CD14-positive monocyte (primary cell): Measurements from ENCODE around the gene VAV1. TPM values are rescaled to one million over a fixed set of nuclear protein-coding genes. Genes with fewer than 3 reads are reported as not detected.
"Not testable (repeated sequence)": the region's sequence is repeated elsewhere in the genome, so short reads cannot be mapped to it uniquely, and the experiment has no call there.

Experiments
- DNase-seq, 3 donors: peaks; one replicate each; pipeline ENCODE4 v3.0.0-alpha.2; 2011 to 2022
- H2AFZ ChIP-seq: 2 replicates; pipeline ENCODE4 v1.6.0; 2012; ENCODE audit warnings: mild to moderate bottlenecking, low read depth, low read length, inconsistent platforms; ENCODE audit not compliant: insufficient read depth, poor library complexity, severe bottlenecking
- H3K27ac ChIP-seq, 2 donors: 1 replicate in 1 of 2; 2 replicates in 1 of 2; pipeline ENCODE4 v1.5.1; 2012 to 2013; ENCODE audit warnings: low read length in 2 of 2, control low read depth in 1 of 2, inconsistent platforms in 1 of 2, low read depth in 1 of 2, mild to moderate bottlenecking in 1 of 2
- H3K27me3 ChIP-seq, 2 donors: one replicate each; pipeline versions ENCODE4 v1.6.0 to v1.6.1; 2011 to 2013; ENCODE audit warnings: low read length in 2 of 2; ENCODE audit not compliant: control insufficient read depth in 2 of 2, insufficient read depth in 2 of 2
- H3K36me3 ChIP-seq, 2 donors: replicated peaks in 1 of 2; 1 replicate in 1 of 2; 2 replicates in 1 of 2; pipeline versions ENCODE4 v1.5.1 to v1.6.1; 2012 to 2013; ENCODE audit warnings: low read length in 2 of 2, control low read depth in 1 of 2, inconsistent platforms in 1 of 2, mild to moderate bottlenecking in 1 of 2; ENCODE audit not compliant: insufficient read depth in 2 of 2, control insufficient read depth in 1 of 2
- H3K4me1 ChIP-seq, 2 donors: 1 replicate in 1 of 2; 2 replicates in 1 of 2; pipeline versions ENCODE4 v1.5.1 to v1.6.1; 2012 to 2013; ENCODE audit warnings: low read length in 2 of 2, control low read depth in 1 of 2, inconsistent platforms in 1 of 2, mild to moderate bottlenecking in 1 of 2, moderate library complexity in 1 of 2; ENCODE audit not compliant: insufficient read depth in 2 of 2, control insufficient read depth in 1 of 2
- H3K4me2 ChIP-seq: replicated peaks from 2 replicates; pipeline ENCODE3; 2012; ENCODE audit warnings: low read length, moderate library complexity, mild to moderate bottlenecking; ENCODE audit not compliant: poor library complexity, severe bottlenecking; ENCODE audit errors: extremely low read depth
- H3K4me3 ChIP-seq, 3 experiments: fragments of 200-600 bp in 1 of 3; sonication (generic) in 1 of 3; replicated peaks in 1 of 3; 1 replicate in 2 of 3; 2 replicates in 1 of 3; pipeline ENCODE4 v1.5.1; 2011 to 2013; ENCODE audit warnings: low read length in 3 of 3, mild to moderate bottlenecking in 3 of 3, control low read depth in 2 of 3, low read depth in 2 of 3, inconsistent platforms in 1 of 3, moderate library complexity in 1 of 3
- H3K79me2 ChIP-seq: 2 replicates; pipeline ENCODE4 v1.6.0; 2012; ENCODE audit warnings: mild to moderate bottlenecking, control low read depth, inconsistent platforms, low read length, moderate library complexity; ENCODE audit not compliant: insufficient read depth
- H3K9ac ChIP-seq: 2 replicates; pipeline ENCODE4 v1.6.0; 2017; ENCODE audit warnings: low read length, mild to moderate bottlenecking; ENCODE audit not compliant: insufficient read depth, poor library complexity, severe bottlenecking
- H3K9me3 ChIP-seq, 2 donors: replicated peaks in 1 of 2; 1 replicate in 1 of 2; 2 replicates in 1 of 2; pipeline versions ENCODE4 v1.5.1 to v1.6.1; 2012 to 2013; ENCODE audit warnings: low read length in 2 of 2, control low read depth in 1 of 2; ENCODE audit not compliant: control insufficient read depth in 1 of 2, insufficient read depth in 1 of 2
- H4K20me1 ChIP-seq: 2 replicates; pipeline ENCODE4 v1.6.0; 2012; ENCODE audit warnings: mild to moderate bottlenecking, low read length, control low read depth, moderate library complexity; ENCODE audit not compliant: insufficient read depth
- H3K27ac Mint-ChIP-seq, 7 donors: one replicate each; pipeline ENCODE4 v1.8.0; 2020; ENCODE audit warnings: mild to moderate bottlenecking in 7 of 7, mixed read lengths in 7 of 7, moderate library complexity in 6 of 7, inconsistent platforms in 2 of 7
- H3K27me3 Mint-ChIP-seq, 3 donors: one replicate each; pipeline ENCODE4 v1.8.0; 2021 to 2022; ENCODE audit warnings: low read depth in 3 of 3, mild to moderate bottlenecking in 3 of 3, mixed read lengths in 3 of 3, moderate library complexity in 3 of 3, inconsistent platforms in 1 of 3
- H3K36me3 Mint-ChIP-seq, 2 donors: one replicate each; pipeline ENCODE4 v1.8.0; 2020; ENCODE audit warnings: mixed read lengths in 2 of 2, inconsistent platforms in 1 of 2, mild to moderate bottlenecking in 1 of 2
- H3K4me1 Mint-ChIP-seq: one replicate; pipeline ENCODE4 v1.8.0; 2020; ENCODE audit warnings: mild to moderate bottlenecking, mixed read lengths
- H3K4me3 Mint-ChIP-seq, 2 donors: one replicate each; pipeline ENCODE4 v1.8.0; 2020; ENCODE audit warnings: mild to moderate bottlenecking in 2 of 2, mixed read lengths in 2 of 2, moderate library complexity in 1 of 2
- H3K9me3 Mint-ChIP-seq, 7 donors: one replicate each; pipeline ENCODE4 v1.8.0; 2020 to 2022; ENCODE audit warnings: mixed read lengths in 7 of 7, mild to moderate bottlenecking in 6 of 7, moderate library complexity in 6 of 7, inconsistent platforms in 2 of 7
- CTCF ChIP-seq: fragments of 200-600 bp; IDR thresholded peaks from one replicate; pipeline ENCODE4 v1.8.0; 2022; ENCODE audit warnings: antibody characterized with exemption, mild to moderate bottlenecking
- WGBS: methylation state at CpG from one replicate; pipeline ENCODE4 v1.1.5; 2013; ENCODE audit warnings: missing lambda C conversion rate; ENCODE audit not compliant: insufficient coverage; 5-methylcytosine and 5-hydroxymethylcytosine counted together
- intact Hi-C, 2 donors: fragments of 100-400 bp; cut with micrococcal nuclease; formaldehyde crosslinking; loops; one replicate each; pipeline versions ENCODE4 v1.15.0 to v1.15.1; 2023
- polyA plus RNA-seq, 3 donors: library from polyadenylated mRNA; depleted of rRNA in 1 of 3; unstranded in 2 of 3; stranded (reverse) in 1 of 3; fragments of 300-500 nt in 2 of 3; fragments of >200 nt in 1 of 3; fragmentation: Illumina TruSeq in 2 of 3; gene quantifications; 1 replicate in 2 of 3; 2 replicates in 1 of 3; pipeline ENCODE4 v1.2.3, GENCODE V29; 2012 to 2021

VAV1 gene
- polyA plus RNA-seq, 3 donors, result 21.3 to 81.2 (median 30.2) TPM

GRCh38 chr19:6797646-6798045, 25.1 kb downstream of the VAV1 start:
- Mint-ChIP-seq H3K4me1 (peaks cover 74% of the 10 kb centered on the region), H3K9me3 (peaks cover 4 to 13% (median 7%) of the 10 kb centered on the region in 7 donors), H3K27me3 (no peaks in the 10 kb centered on the region), H3K36me3 (peaks cover 32 to 51% of the 10 kb centered on the region in 2 donors), H3K4me3 (peak overlapping the region in 1 of 2 donors; percentile 46), H3K27ac (peak overlapping the region; percentile 80 to 91 (median 87))
- Histone ChIP-seq H3K79me2 (peaks cover 90% of the 10 kb centered on the region), H2AFZ (no peak overlapping the region), H4K20me1 (peaks cover 93% of the 10 kb centered on the region), H3K9me3 (peaks cover 8 to 9% of the 10 kb centered on the region in 2 donors), H3K4me3 (peak overlapping the region in 1 of 3 experiments; percentile 20), H3K27ac (peak overlapping the region; percentile 21 to 57), H3K4me1 (peaks cover 57 to 69% of the 10 kb centered on the region in 2 donors), H3K4me2 (peak overlapping the region; percentile 36), H3K9ac (no peak overlapping the region), H3K27me3 (no peaks in the 10 kb centered on the region), H3K36me3 (peaks cover 11 to 22% of the 10 kb centered on the region in 2 donors)
- 92% methylated on average over 4 of the region's 9 CpGs for WGBS
- DNase-seq, result peak; percentile 44 to 82 (median 76)
- no peak for TF ChIP-seq CTCF
- intact Hi-C loops, result no loop called here

- Histone ChIP-seq H3K4me3 (peak overlapping the region in 1 of 3 experiments; percentile 73), H3K4me1 (peaks cover 72 to 85% of the 10 kb centered on the region in 2 donors)
- intact Hi-C loops, result not testable (repeated sequence)
Observed at GRCh38 chr19:6800160-6800790, 27.8 kb downstream of the VAV1 start.

More at GRCh38 chr19:6800160-6800790, 27.8 kb downstream of the VAV1 start:
- peaks cover 81% of the 10 kb centered on the region for H3K4me1 Mint-ChIP-seq
- H3K4me2 ChIP-seq, result peak overlapping the region; percentile 83
- peak overlapping the region; percentile 98 to 100 (median 99) for H3K27ac Mint-ChIP-seq
- H2AFZ ChIP-seq, DNase-seq, H3K9me3 Mint-ChIP-seq, H3K9me3 ChIP-seq, H3K27me3 Mint-ChIP-seq, H3K27me3 ChIP-seq, H3K36me3 ChIP-seq: not testable (repeated sequence)
- H3K4me3 Mint-ChIP-seq, result peak overlapping the region; percentile 76 to 92
- H3K79me2 ChIP-seq, result peaks cover 90% of the 10 kb centered on the region
- peaks cover 93% of the 10 kb centered on the region for H4K20me1 ChIP-seq
- H3K36me3 Mint-ChIP-seq, result peaks cover 19 to 32% of the 10 kb centered on the region in 2 donors
- 100% methylated on average over 1 of the region's 14 CpGs for WGBS
- peak overlapping the region; percentile 85 to 89 for H3K27ac ChIP-seq
- peak overlapping the region; percentile 48 for H3K9ac ChIP-seq
